ENCODE measurements around the gene PM20D1.
"Not testable (repeated sequence)": the region's sequence is repeated elsewhere in the genome, so short reads cannot be mapped to it uniquely, and the experiment has no call there.

Gene PM20D1

GRCh38 chr1:205842229-205842628 is 7.7 kb downstream of the PM20D1 start:
- no peak for DNase-seq (ENCODE audit: low read depth in 1 of 2, low spot score in 1 of 2)

GRCh38 chr1:205840146-205840923 is 9.6 kb downstream of the PM20D1 start:
- no peak for DNase-seq (ENCODE audit: low read depth in 1 of 2, low spot score in 1 of 2)

GRCh38 chr1:205837382-205837970 is 12.5 kb downstream of the PM20D1 start:
- no peak for DNase-seq (ENCODE audit: low read depth in 1 of 2, low spot score in 1 of 2)

- DNase-seq (ENCODE audit: low read depth in 1 of 2, low spot score in 1 of 2) = no peak
Measured at GRCh38 chr1:205834751-205835150, 15.2 kb downstream of the PM20D1 start.

- DNase-seq (ENCODE audit: low read depth in 1 of 2, low spot score in 1 of 2) = no peak
Measured at GRCh38 chr1:205832326-205832751, 17.6 kb downstream of the PM20D1 start.

GRCh38 chr1:205827623-205828022 is 22.3 kb downstream of the PM20D1 start:
- DNase-seq (ENCODE audit: low read depth in 1 of 2, low spot score in 1 of 2) = no peak

GRCh38 chr1:205826995-205827394 is 22.9 kb downstream of the PM20D1 start:
- no peak for DNase-seq (ENCODE audit: low read depth in 1 of 2, low spot score in 1 of 2)

- DNase-seq (ENCODE audit: low read depth in 1 of 2, low spot score in 1 of 2) = no peak
Measured at GRCh38 chr1:205826016-205826806, 23.7 kb downstream of the PM20D1 start.

- DNase-seq (ENCODE audit: low read depth in 1 of 2, low spot score in 1 of 2) = no peak
Measured at GRCh38 chr1:205824180-205824579, 25.8 kb downstream of the PM20D1 start.

- not testable (repeated sequence) for DNase-seq (ENCODE audit: low read depth in 1 of 2, low spot score in 1 of 2)
Measured at GRCh38 chr1:205823260-205823659, 26.7 kb downstream of the PM20D1 start.

GRCh38 chr1:205822397-205822796 is 27.5 kb downstream of the PM20D1 start:
- no peak for DNase-seq (ENCODE audit: low read depth in 1 of 2, low spot score in 1 of 2)

GRCh38 chr1:205817988-205818387 is 31.9 kb downstream of the PM20D1 start:
- no peak for DNase-seq (ENCODE audit: low read depth in 1 of 2, low spot score in 1 of 2)

- no peak for DNase-seq (ENCODE audit: low read depth in 1 of 2, low spot score in 1 of 2)
Measured at GRCh38 chr1:205817364-205817763, 32.6 kb downstream of the PM20D1 start.

GRCh38 chr1:205813755-205814058 is 36.2 kb downstream of the PM20D1 start:
- DNase-seq (ENCODE audit: low read depth in 1 of 2, low spot score in 1 of 2) = peak in 1 of 2 donors; percentile 21

- peak; percentile 76 to 88 for DNase-seq (ENCODE audit: low read depth in 1 of 2, low spot score in 1 of 2)
Measured at GRCh38 chr1:205812878-205813754, 36.8 kb downstream of the PM20D1 start, which contains the start of gene SLC41A1. Gene SLC41A1 (minus strand): TSS chr1:205813198. CDS start chr1:205810441, 2,757 bp downstream.

GRCh38 chr1:205812271-205812877 is 37.6 kb downstream of the PM20D1 start:
- DNase-seq (ENCODE audit: low read depth in 1 of 2, low spot score in 1 of 2) = no peak

- DNase-seq (ENCODE audit: low read depth in 1 of 2, low spot score in 1 of 2) = no peak
Measured at GRCh38 chr1:205811660-205812059, 38.3 kb downstream of the PM20D1 start.

GRCh38 chr1:205810448-205811157 is 39.3 kb downstream of the PM20D1 start:
- DNase-seq (ENCODE audit: low read depth in 1 of 2, low spot score in 1 of 2) = no peak

- DNase-seq (ENCODE audit: low read depth in 1 of 2, low spot score in 1 of 2) = no peak
Measured at GRCh38 chr1:205809942-205810345, 40.0 kb downstream of the PM20D1 start.

- DNase-seq (ENCODE audit: low read depth in 1 of 2, low spot score in 1 of 2) = no peak
Measured at GRCh38 chr1:205809469-205809868, 40.5 kb downstream of the PM20D1 start.

Data from activated CD4-positive, alpha-beta T cell treated with anti-CD3 and anti-CD28 coated beads, Interleukin-2, amount 50 U/mL, for 24 hours (primary cell).